Measurements from ENCODE around the gene ARCN1.

The ARCN1 gene

GRCh38 chr11:118651820-118652219 is 79.6 kb downstream of the ARCN1 start:
- Histone ChIP-seq H3K27ac (no peak overlapping the region), H2AFZ (no peak overlapping the region), H3K79me2 (no peaks in the 10 kb centered on the region), H3K36me3 (ENCODE audit: control insufficient read depth, insufficient read depth, low read length) (no peaks in the 10 kb centered on the region), H3K9me3 (ENCODE audit: control insufficient read depth, low read length) (no peaks in the 10 kb centered on the region), H3K4me1 (no peaks in the 10 kb centered on the region), H3K9ac (no peak overlapping the region), H3K27me3 (ENCODE audit: control insufficient read depth, insufficient read depth, low read length) (no peaks in the 10 kb centered on the region), H3K4me3 (ENCODE audit: low read depth, low read length) (no peak overlapping the region), H3K4me2 (ENCODE audit: low read length) (no peak overlapping the region)
- TF ChIP-seq, protein P1, sequence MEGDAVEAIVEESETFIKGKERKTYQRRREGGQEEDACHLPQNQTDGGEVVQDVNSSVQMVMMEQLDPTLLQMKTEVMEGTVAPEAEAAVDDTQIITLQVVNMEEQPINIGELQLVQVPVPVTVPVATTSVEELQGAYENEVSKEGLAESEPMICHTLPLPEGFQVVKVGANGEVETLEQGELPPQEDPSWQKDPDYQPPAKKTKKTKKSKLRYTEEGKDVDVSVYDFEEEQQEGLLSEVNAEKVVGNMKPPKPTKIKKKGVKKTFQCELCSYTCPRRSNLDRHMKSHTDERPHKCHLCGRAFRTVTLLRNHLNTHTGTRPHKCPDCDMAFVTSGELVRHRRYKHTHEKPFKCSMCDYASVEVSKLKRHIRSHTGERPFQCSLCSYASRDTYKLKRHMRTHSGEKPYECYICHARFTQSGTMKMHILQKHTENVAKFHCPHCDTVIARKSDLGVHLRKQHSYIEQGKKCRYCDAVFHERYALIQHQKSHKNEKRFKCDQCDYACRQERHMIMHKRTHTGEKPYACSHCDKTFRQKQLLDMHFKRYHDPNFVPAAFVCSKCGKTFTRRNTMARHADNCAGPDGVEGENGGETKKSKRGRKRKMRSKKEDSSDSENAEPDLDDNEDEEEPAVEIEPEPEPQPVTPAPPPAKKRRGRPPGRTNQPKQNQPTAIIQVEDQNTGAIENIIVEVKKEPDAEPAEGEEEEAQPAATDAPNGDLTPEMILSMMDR (IDR thresholded peaks at IDR 0.05) = no peak
